HG02588 (cell line): Measurements from ENCODE around the gene SMAD9.
"Not testable (repeated sequence)": the region's sequence is repeated elsewhere in the genome, so short reads cannot be mapped to it uniquely, and the experiment has no call there.

Source experiments
- ATAC-seq: cut with Tn5 transposase; IDR thresholded peaks from one replicate; pipeline ENCODE4 v1.9.1; 2021; ENCODE audit warnings: mild to moderate bottlenecking, moderate library complexity; ENCODE audit not compliant: unreplicated experiment

Gene SMAD9

DNA sequence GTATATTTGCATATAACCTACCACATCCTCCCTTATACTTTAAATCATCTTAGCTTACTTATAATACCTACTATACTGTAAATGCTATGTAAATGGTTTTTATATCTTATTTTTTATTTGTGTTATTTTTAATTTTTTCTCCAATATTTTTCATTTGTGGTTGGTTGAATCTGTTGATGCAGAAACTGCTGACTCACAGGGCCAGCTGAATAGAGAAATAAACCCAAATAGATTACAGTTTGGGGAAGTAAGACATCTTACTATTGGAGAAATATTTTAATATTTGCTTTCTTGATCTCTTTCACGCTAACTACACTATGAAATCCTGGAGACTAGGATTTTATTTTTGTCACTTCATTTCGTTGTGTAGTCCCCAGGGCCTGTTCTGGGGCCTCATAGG lies 7.1 kb downstream of the SMAD9 start:
- no peak for ATAC-seq

DNA sequence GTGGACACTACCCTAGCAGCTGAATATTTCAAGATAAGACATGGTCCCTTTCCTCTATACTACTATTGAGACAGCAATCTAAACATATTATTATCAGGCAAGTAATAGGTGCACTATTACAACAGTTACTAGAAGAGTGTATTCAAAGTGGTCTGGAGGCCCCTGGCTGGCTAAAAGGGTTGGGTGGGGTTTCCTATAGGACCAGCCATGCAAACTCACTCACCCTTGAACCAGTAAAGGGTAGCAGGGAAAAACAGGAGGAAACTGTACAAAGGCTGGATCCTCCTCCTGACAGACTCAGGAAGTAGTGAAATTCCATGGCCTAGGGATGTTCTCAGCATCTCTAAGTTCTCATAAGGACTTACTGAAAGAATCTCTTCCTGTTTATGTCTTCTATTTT lies 7.7 kb downstream of the SMAD9 start:
- ATAC-seq = no peak

DNA sequence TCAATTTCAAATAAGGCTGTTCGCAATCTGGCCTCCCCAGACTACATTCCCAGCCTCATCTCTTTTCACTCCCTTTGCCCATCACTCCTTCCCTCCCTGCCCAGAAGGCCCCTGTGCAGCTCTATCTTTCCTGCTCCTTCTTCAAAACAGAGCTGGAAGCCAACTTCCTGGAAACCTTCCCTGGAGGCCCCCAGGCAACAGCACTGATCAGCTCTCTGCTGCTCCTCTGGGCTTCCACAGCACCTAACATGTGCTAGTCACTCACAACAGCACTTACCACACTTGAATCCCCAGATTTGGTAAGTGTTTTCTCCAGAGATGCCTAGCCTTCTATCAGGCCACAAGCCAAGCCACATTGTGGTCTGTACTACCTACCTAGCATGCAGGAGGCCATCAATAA lies 9.5 kb downstream of the SMAD9 start:
- no peak for ATAC-seq

DNA sequence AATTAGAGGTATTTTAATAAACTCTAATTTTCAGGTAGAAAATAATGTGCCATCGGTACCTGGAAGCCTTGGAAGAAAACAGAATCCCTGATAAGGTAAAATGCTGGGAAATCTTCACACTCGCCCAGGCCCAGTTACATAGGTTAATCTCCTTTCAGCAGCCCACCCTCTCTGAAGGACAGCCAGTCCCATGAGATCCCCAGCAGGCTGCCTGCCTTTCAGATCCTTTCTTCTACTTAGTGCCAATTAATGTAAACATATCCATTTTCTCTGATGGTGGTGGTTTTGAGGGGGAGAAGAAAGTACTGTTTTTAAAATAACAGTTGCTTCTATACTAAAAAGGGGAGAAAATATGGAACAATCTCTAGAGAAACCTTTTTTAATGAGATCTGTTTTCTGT lies 12.2 kb downstream of the SMAD9 start:
- no peak for ATAC-seq

DNA sequence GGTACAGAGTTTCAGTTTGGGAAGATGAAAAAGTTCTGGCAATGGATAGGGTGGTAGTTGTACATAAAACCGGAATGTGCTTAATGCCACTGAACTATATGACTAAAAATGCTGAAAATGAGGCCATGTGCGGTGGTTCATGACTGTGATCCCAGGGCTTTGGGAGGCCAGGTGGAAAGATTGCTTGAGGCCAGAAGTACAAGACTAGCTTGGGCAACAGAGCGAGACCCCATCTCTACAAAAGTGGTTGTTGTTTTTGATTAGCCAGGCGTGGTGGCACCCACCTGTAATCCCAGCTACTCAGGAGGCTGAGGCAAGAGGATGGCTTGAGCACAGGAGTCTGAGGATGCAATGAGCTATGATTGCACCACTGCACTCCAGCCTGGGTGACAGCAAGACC lies 12.8 kb downstream of the SMAD9 start:
- ATAC-seq = no peak

DNA sequence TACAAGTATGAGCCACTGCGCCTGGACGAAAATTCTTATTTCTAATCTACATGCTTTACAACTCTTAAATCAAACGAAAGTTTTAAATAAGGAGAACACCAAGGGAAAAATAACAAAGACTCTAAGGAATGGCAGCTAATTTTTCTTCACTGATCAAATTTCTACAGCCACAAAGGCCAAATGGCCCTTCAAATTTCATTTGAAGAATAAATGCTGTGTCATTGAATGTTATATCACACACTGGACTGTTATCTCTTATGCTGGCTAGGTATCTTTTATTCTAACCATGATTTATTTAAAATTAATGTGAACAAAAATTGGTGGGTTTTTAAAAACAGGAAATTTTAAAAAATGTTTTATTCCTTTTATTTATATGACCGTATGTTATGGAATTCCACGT lies 14.1 kb downstream of the SMAD9 start:
- ATAC-seq = no peak

DNA sequence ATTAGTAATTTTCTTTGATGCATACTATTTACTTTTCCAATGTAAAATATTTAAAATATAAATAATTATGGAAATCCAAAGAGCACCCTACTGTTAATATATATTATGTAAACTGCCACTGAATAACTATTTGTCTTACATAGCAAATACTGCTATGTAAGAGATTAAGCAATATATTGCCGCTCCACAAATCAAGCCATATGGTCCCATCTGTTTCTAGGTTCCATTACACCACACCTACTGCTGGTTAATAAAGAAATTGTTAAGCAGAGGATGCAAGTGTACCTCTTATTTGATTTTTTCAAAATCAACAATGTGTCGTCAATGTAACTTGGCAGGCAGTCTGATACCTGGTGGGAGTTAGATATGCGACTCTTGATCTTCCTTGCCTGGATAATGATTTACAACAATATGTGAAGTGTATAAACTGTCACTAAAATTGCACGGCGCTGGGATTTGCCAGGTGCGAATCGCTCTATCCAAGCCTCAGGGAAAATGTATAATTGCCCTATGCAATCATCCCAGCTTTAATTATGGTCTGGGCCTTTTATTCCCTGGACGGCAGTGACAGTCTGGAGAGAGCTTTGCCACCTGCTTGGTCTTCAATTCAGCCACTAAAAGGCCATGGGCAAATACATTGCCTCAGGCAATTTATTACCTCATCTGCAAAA lies 16.0 kb downstream of the SMAD9 start:
- ATAC-seq = no peak

DNA sequence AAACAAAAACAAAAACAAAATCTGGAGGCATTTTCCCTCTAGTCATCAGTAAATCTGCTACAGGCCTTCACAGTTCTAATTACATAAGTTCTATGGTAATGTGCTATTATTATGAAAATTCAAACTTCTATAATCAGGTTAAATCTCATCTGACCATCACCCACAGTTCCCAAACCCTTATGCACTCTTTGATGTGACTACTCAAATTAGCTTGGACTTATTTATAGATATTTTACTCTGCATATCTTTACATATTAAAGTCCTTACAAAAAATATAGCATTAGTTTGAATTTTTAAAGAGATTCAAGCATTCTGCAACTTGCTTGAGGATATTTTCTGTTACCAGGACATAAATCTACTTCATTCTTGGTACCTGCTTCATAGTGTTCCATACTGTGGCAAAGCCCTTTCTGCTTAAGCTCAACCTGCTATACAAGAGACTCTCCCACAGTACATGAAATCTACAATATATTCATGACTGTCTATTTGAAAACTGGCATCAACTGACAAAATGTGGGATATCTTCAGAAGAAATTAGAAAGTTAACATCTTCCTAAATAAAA lies 22.9 kb downstream of the SMAD9 start:
- no peak for ATAC-seq

DNA sequence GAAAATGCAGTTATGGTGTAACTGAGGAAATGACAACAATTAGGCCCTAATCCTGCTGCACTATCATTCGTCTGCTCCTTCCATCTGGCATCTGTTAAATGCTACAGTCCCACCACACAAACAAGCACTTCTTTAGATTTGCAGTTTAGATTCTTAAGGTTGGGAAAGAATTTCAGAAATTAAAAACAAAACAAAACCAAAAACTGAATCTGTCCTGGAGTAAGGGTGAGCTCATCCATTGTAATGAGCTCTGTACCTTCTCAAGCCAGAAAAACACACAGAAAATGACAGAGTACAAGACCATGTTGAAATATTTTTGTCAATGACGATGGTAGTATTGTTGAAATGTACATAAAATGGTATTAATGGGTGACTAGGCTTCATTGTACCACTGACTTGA lies 28.3 kb downstream of the SMAD9 start:
- no peak for ATAC-seq

DNA sequence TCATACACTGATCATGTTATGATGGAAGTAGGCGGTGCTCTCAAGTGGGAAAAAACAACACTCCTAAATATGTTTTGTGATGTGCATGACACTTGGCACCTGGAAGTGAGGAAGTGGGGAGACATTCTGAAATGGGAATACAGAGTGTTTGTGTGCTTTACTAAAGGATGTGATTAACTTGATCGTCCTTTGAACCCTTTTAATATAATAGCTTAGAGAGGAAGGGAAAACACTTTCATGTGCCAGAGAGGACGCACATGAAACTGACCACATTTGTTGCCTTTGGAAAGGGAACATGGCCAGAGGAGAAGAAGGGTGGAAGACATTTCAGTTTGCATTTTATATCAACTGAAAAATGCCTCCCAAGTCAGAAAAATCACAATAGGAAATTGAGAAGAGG lies 31.4 kb downstream of the SMAD9 start:
- ATAC-seq = no peak

DNA sequence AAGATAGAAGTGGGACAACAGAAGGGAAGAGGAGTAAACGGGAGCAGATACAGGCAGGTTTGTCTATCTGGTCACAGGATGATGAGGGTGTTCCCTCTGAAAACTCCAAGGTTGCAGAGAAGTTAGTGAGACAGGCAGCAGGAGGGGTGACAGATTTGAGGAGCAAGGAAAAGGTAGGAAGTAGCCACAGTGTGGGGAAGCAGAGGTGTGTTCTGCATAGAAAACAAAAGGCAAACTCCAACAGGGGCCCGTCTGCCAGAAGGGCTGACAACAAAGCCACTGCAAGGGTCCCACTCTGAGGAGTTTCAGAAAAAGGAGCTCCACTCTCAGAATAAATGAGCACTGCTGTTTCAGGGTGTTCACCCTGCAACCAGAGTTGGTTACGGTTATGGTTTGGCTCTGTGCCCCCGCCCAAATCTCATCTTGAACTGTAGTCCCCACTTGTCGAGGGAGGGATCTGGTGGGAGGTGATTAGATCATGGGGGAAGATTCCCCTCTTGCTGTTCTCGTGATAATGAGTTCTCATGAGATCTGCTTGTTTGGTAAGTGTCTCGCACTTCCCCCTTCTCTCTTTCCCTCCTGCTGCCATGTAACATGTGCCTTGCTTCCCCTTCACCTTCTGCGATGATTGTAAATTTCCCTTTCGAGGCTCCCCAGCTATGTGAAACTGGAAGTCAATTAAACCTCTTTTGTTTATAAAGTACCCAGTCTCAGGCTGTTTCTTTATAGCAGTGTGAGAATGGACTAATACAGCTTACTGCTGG lies 32.1 kb downstream of the SMAD9 start:
- ATAC-seq = no peak

DNA sequence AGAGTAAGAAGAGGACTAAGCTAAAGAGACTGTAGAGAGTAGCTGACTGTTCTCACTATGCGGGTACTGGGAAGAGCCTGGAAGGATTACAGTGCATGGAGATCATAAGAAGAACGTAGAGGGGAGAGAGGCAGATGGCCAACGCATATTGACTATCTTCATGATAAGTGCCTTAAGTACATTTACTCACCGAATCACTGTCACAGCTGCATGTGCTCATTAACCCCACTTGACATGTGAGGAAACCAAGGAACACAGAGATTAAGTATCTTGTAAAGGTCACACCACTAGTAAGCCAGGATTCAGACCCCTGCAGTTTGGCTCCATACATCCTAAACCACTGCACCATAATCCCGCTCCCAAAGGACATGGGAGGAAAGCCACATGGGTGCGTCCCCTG lies 34.1 kb downstream of the SMAD9 start:
- no peak for ATAC-seq

DNA sequence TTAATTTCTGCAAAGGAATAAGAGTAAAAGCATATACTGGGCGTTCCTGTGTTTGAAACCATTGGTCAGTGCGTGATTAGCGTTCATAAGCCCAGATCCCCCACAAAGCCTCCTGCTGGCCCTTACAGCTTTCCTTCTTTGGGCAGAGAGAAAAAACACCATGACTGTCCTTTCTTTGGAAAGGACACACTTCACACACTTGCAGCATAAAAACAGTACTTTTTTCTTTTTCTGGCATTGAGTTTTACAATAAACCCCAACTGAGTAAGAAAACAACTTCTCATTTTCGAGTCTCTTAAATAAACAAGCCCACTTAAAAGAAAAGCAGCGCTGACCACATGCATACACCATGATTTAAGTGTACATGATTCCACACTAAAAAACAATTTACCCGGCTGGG lies 35.8 kb downstream of the SMAD9 start:
- no peak for ATAC-seq

DNA sequence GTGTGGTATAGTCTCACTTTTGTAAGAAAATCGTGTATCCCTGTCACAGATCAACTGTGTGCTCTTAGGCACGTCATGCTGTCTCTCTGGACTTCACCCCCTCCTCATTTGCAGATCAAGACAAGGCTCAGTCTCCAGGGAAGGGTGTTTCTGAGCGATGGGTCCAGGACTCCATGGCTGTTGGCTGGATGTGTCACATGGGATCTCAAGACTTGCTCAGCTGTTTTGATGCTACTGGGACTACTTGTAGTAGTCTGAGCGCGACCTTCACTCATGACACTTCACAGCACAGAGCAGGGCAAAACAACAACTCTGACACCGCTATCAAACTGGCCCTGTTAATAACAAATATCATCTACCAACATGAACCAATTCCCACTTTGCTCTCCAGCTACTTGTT lies 36.2 kb downstream of the SMAD9 start:
- ATAC-seq = no peak

DNA sequence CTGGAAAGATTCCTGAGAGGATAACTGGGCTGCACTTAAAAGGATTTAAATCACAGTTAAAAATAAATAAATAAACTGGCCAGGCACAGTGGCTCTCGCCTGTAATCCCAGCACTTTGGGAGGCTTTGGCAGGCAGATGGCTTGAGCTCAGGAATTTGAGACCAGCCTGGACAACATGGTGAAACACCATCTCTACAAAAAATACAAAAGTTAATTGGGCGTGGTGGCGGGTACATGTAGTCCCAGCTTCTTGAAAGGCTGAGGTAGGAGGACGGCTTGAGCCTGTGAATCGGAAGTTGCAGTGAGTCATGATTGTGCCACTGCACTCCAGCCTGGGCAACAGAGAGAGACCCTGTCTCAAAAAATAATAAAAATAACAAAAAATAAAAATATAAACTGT lies 36.6 kb downstream of the SMAD9 start:
- ATAC-seq = not testable (repeated sequence)

DNA sequence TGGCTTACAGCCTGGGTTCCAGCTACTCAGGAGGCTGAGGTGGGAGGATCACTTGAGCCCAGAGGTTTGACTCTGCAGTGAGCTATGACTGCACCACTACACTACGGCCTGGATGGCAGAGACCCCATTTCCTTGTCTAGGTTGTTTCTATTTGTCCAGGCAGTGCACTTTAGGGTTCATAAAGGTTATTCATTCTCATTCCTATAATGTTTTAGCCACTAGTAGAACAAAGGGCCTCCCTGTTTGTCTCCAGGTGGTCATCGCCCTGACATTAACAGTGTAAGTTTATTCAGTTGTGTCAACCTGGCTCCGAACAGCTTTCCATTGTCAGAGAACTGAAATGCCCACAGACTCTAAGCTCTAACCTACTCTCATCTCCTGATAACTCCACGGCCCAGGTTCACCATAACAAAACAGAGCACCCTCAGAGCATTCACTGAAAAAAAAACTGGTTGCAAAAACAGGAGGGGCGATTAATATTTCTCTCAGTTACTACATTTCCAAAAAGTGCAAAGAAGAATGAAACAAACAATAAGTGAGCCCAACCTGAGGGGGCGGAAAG lies 37.1 kb downstream of the SMAD9 start:
- no peak for ATAC-seq

DNA sequence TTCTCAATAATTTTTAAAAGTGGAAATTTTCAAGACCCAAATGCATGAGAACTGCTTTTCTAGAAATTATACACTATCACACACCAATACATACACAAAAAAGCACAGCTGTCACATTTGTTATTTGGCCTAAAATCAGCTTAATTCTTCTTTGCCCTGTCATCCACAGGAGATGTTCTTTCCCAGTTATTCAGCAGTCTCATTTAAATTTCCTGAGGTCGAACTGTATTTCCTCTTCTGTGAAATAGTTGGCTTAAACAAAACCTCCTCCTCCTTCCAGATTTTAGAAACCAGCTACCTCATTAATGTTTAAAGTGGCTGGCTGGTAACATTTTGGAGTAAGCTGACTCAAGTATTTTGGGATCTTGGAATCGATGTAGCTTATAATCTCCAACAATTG lies 39.1 kb downstream of the SMAD9 start:
- ATAC-seq = no peak

DNA sequence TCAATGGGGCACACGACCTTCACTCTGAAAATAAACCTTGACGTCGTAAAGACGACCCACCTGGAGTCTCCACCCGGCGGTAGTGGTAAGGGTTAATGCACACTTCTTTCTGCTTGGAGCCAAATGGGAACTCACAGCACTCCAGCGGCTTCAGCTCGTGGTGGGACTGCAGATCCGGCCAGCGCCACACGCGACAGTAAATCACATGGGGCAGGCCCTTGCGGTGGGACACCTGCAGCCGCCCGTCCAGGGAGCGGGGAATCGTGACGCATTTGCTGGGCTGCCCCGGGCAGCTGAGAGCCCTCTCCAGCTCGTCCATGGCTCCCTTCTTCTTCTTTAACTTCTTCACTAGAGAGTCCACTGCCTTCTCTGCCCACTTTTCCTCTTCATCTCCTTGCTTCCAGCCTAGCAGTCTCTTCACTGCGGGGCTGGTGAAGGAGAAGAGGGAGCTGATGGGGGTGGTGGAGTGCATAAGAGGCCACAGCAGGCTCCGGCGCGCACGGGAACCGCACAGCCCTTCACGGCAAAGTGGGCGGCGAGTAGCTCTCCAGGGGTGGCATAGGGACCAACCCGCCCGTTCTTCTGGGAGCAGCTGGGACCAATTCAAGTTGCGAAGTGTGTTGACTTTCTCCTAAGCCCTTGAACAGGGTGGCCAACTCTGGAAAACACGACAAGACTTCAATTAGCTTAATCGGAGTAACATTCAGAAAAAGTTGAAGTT lies 40.7 kb downstream of the SMAD9 start:
- no peak for ATAC-seq

DNA sequence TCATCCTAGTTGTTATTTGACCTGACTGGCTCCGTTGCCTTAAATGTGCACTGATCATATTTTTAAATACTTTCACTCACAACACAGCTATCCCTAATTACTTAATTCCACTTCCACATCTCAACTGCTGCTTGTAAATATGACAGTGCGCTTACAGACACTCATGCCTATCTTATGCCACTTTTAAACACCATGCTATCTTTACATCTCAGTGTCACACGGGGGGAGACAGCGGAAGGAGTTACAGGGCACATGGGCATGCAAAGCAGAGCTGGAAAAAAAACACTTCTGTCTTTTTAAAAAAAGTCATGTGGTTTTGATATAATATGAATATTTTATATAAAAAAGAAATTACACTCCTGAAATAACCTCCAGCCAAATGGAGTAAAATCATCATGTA lies 44.1 kb downstream of the SMAD9 start:
- ATAC-seq = no peak

DNA sequence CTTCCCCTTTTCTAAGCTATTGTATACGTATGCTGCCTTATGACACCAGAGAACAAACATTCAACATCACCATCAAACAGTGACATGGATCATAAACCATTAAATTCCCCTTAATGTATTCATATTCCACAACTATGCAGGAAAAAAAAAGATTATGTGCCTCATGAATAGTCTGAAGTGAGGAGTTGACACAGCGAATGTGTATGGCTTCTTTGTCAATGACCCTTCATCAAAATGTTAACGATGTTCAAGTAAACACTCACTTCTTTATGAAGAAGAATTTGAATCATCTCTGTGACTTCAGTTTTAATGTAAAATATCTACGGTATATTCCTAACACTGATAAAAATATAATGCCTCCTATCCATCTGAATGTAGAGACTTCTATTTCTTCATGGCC lies 44.6 kb downstream of the SMAD9 start:
- ATAC-seq = no peak

DNA sequence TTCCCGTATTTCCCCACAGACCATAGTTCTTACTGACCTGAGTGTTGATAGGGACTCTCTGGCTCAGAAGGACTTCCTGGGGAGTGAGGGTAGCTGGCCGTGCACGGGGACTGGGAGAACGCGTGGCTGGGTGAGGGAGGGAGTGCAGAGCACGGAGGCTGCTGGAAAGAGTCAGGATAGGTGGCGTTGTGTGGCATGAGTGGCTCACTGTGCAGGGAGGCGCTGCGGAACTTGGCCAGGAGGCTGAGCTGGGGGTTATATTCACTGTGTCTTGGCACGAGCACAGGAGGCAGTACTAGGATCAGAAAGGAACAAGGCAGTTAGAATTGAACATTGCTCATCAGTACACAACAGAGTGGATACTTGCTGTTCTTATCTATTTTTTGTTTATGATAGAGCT lies 47.4 kb downstream of the SMAD9 start:
- ATAC-seq = no peak
